H1 (cell line): Measurements from ENCODE around the gene TCHH. TPM values are rescaled to one million over a fixed set of nuclear protein-coding genes. Genes with fewer than 3 reads are reported as not detected.

ENCODE experiments used
- CTCF ChIA-PET: fragments of 300-600 bp; sonication (Branson Sonifier 250); formaldehyde crosslinking; loops from one replicate; lab custom pipeline; 2021; ENCODE audit not compliant: partially characterized antibody; lab: Charles Lee
- POLR2A ChIA-PET: fragments of 300-600 bp; sonication (Branson Sonifier 250); formaldehyde crosslinking; loops from one replicate; lab custom pipeline; 2021; ENCODE audit warnings: inconsistent platforms; ENCODE audit not compliant: partially characterized antibody; lab: Charles Lee
- DNase-seq, 2 experiments: peaks; one replicate each; pipeline versions ENCODE4 v3.0.0 to v3.0.0-alpha.2; 2010 to 2022; ENCODE audit warnings: low spot score in 2 of 2, low read depth in 1 of 2, mixed read lengths in 1 of 2
- FAIRE-seq: peaks from 2 replicates; lab custom pipeline; 2011; peaks lifted over from hg19 to GRCh38; lab: Jason Lieb, UNC
- H2AFZ ChIP-seq: 2 replicates; pipeline ENCODE4 v1.8.1; 2012; ENCODE audit warnings: low read length, inconsistent platforms
- H2AK5ac ChIP-seq: 2 replicates; pipeline ENCODE4 v1.6.1; 2013; ENCODE audit warnings: low read depth, low read length
- H2BK120ac ChIP-seq: replicated peaks from 2 replicates; pipeline ENCODE3; 2013; ENCODE audit warnings: low read depth, low read length, inconsistent platforms
- H2BK12ac ChIP-seq: 2 replicates; pipeline ENCODE4 v1.6.1; 2013; ENCODE audit warnings: low read depth, low read length
- H2BK15ac ChIP-seq: 2 replicates; pipeline ENCODE4 v1.6.1; 2013; ENCODE audit warnings: low read length
- H2BK20ac ChIP-seq: 2 replicates; pipeline ENCODE4 v1.6.1; 2013; ENCODE audit warnings: low read length
- H2BK5ac ChIP-seq: 2 replicates; pipeline ENCODE4 v1.6.1; 2013; ENCODE audit warnings: low read depth, low read length
- H3K14ac ChIP-seq: 2 replicates; pipeline ENCODE4 v1.6.1; 2013; ENCODE audit warnings: inconsistent platforms; ENCODE audit not compliant: insufficient read length
- H3K18ac ChIP-seq: 2 replicates; pipeline ENCODE4 v1.6.1; 2013; ENCODE audit warnings: low read length; ENCODE audit errors: extremely low read depth
- H3K23ac ChIP-seq: 2 replicates; pipeline ENCODE4 v1.6.1; 2013; ENCODE audit warnings: inconsistent platforms; ENCODE audit not compliant: insufficient read length
- H3K23me2 ChIP-seq: 2 replicates; pipeline ENCODE4 v1.6.1; 2013; ENCODE audit warnings: low read depth, low read length
- H3K27ac ChIP-seq: 2 replicates; pipeline ENCODE4 v1.6.1; 2011; ENCODE audit warnings: low read depth, low read length, inconsistent platforms
- H3K27me3 ChIP-seq, 4 experiments: replicated peaks in 1 of 4; 1 replicate in 1 of 4; 2 replicates in 3 of 4; pipeline versions ENCODE4 v1.6.1 to v1.8.1; 2011 to 2013; ENCODE audit warnings: low read length in 3 of 4, mild to moderate bottlenecking in 3 of 4, inconsistent platforms in 2 of 4, mixed read lengths in 2 of 4, moderate library complexity in 1 of 4; ENCODE audit not compliant: control insufficient read depth in 3 of 4, insufficient read depth in 3 of 4; ENCODE audit errors: extremely low read depth in 1 of 4
- H3K36me3 ChIP-seq, 4 experiments: 2 replicates each; pipeline versions ENCODE4 v1.6.1 to v1.8.1; 2011 to 2013; ENCODE audit warnings: mild to moderate bottlenecking in 4 of 4, low read length in 3 of 4, moderate library complexity in 2 of 4, control low read depth in 1 of 4, inconsistent platforms in 1 of 4; ENCODE audit not compliant: insufficient read depth in 4 of 4, control insufficient read depth in 2 of 4
- H3K4ac ChIP-seq: replicated peaks from 2 replicates; pipeline ENCODE3; 2013; ENCODE audit warnings: low read length, low read depth, mixed read lengths, inconsistent platforms; ENCODE audit not compliant: insufficient read length
- H3K4me1 ChIP-seq, 4 experiments: replicated peaks in 1 of 4; 1 replicate in 1 of 4; 2 replicates in 3 of 4; pipeline versions ENCODE4 v1.6.1 to v1.8.1; 2011 to 2013; ENCODE audit warnings: low read length in 3 of 4, inconsistent platforms in 2 of 4, mixed read lengths in 1 of 4; ENCODE audit not compliant: insufficient read depth in 4 of 4, control insufficient read depth in 3 of 4
- H3K4me2 ChIP-seq, 2 experiments: 2 replicates each; pipeline versions ENCODE4 v1.6.1 to v1.8.1; 2011 to 2013; ENCODE audit warnings: low read depth in 2 of 2, low read length in 2 of 2, control low read depth in 1 of 2, inconsistent platforms in 1 of 2, mild to moderate bottlenecking in 1 of 2; ENCODE audit not compliant: insufficient read depth in 1 of 2
- H3K4me3 ChIP-seq, 4 experiments: fragments of 200-600, 300-600 bp in 1 of 4; sonication (generic), shearing (Covaris generic), sonication (Bioruptor Twin) in 1 of 4; 2 replicates each; pipeline versions ENCODE4 v1.5.1 to v1.8.1; 2011 to 2016; ENCODE audit warnings: low read length in 4 of 4, low read depth in 3 of 4, control low read depth in 2 of 4, inconsistent platforms in 2 of 4, mild to moderate bottlenecking in 2 of 4, mixed read lengths in 1 of 4, moderate library complexity in 1 of 4; ENCODE audit not compliant: insufficient read depth in 2 of 4; ENCODE audit errors: extremely low read depth in 1 of 4
- H3K56ac ChIP-seq: replicated peaks from 2 replicates; pipeline ENCODE3; 2013; ENCODE audit warnings: low read depth, mild to moderate bottlenecking, mixed read lengths, low read length, inconsistent platforms; ENCODE audit not compliant: insufficient read length
- H3K79me1 ChIP-seq: 2 replicates; pipeline ENCODE4 v1.6.1; 2013; ENCODE audit warnings: low read depth, low read length, control low read depth
- H3K79me2 ChIP-seq, 2 experiments: 2 replicates each; pipeline versions ENCODE4 v1.6.1 to v1.8.1; 2012 to 2013; ENCODE audit warnings: low read length in 2 of 2, mild to moderate bottlenecking in 2 of 2, inconsistent platforms in 1 of 2; ENCODE audit not compliant: insufficient read depth in 2 of 2, control insufficient read depth in 1 of 2
- H3K9ac ChIP-seq, 4 experiments: replicated peaks in 1 of 4; 1 replicate in 1 of 4; 2 replicates in 3 of 4; pipeline versions ENCODE4 v1.6.1 to v1.8.1; 2011 to 2013; ENCODE audit warnings: low read depth in 3 of 4, low read length in 3 of 4, control low read depth in 2 of 4, mild to moderate bottlenecking in 2 of 4, moderate library complexity in 2 of 4, inconsistent platforms in 1 of 4; ENCODE audit errors: extremely low read depth in 1 of 4
- H3K9me3 ChIP-seq, 2 experiments: 2 replicates each; pipeline versions ENCODE4 v1.6.1 to v1.8.1; 2012 to 2013; ENCODE audit warnings: mild to moderate bottlenecking in 2 of 2, moderate library complexity in 2 of 2, control low read depth in 1 of 2, inconsistent platforms in 1 of 2, low read depth in 1 of 2, low read length in 1 of 2, mixed read lengths in 1 of 2; ENCODE audit not compliant: insufficient read depth in 2 of 2
- H4K20me1 ChIP-seq, 2 experiments: replicated peaks in 1 of 2; 2 replicates each; pipeline versions ENCODE3 to v1.8.1; 2011 to 2013; ENCODE audit warnings: inconsistent platforms in 2 of 2, low read length in 2 of 2, mild to moderate bottlenecking in 1 of 2; ENCODE audit not compliant: insufficient read depth in 2 of 2, control insufficient read depth in 1 of 2
- H4K5ac ChIP-seq: 2 replicates; pipeline ENCODE4 v1.6.1; 2013; ENCODE audit warnings: low read length, low read depth, mixed read lengths, inconsistent platforms; ENCODE audit not compliant: insufficient read length
- H4K8ac ChIP-seq: 2 replicates; pipeline ENCODE4 v1.8.0; 2013; ENCODE audit warnings: mild to moderate bottlenecking, moderate library complexity, low read length, inconsistent platforms; ENCODE audit not compliant: insufficient read depth; ENCODE audit errors: extremely low read depth
- H4K91ac ChIP-seq: replicated peaks from 2 replicates; pipeline ENCODE3; 2013; ENCODE audit warnings: low read length, mixed read lengths, inconsistent platforms; ENCODE audit not compliant: insufficient read length
- ASH2L ChIP-seq: fragments of 200-600, 300-600 bp; sonication (generic); IDR thresholded peaks from one replicate; pipeline ENCODE4 v1.7.1; 2017; ENCODE audit warnings: low read length
- ATF3 ChIP-seq: IDR thresholded peaks from 2 replicates; pipeline ENCODE4 v1.6.1; 2011; ENCODE audit warnings: low read depth, mild to moderate bottlenecking, low read length; ENCODE audit not compliant: insufficient read depth
- BRCA1 ChIP-seq: IDR thresholded peaks from 2 replicates; pipeline ENCODE4 v1.6.1; 2012; ENCODE audit warnings: low read depth, low read length, improper control_type of control experiment
- CHD1 ChIP-seq: IDR thresholded peaks from 2 replicates; pipeline ENCODE4 v1.6.1; 2012; ENCODE audit warnings: low read depth, low read length, improper control_type of control experiment
- CTCF ChIP-seq, 3 experiments: IDR thresholded peaks; 1 replicate in 2 of 3; 2 replicates in 1 of 3; pipeline versions ENCODE4 v1.5.1 to v1.6.1; 2011; ENCODE audit warnings: low read length in 3 of 3, mild to moderate bottlenecking in 3 of 3, inconsistent platforms in 2 of 3, low read depth in 1 of 3, moderate library complexity in 1 of 3; ENCODE audit not compliant: insufficient read depth in 1 of 3; ENCODE audit errors: control extremely low read depth in 1 of 3
- FOSL1 ChIP-seq: IDR thresholded peaks from 2 replicates; pipeline ENCODE4 v1.6.1; 2011; ENCODE audit warnings: mild to moderate bottlenecking, low read depth, low read length, moderate library complexity; ENCODE audit not compliant: insufficient read depth
- GABPA ChIP-seq: IDR thresholded peaks from 2 replicates; pipeline ENCODE4 v1.6.1; 2011; ENCODE audit warnings: mild to moderate bottlenecking, low read length, moderate library complexity, borderline replicate concordance; ENCODE audit not compliant: insufficient read depth
- GTF2F1 ChIP-seq: IDR thresholded peaks from 2 replicates; pipeline ENCODE4 v1.6.1; 2012; ENCODE audit warnings: low read depth, low read length, improper control_type of control experiment, borderline replicate concordance
- HDAC6 ChIP-seq: IDR thresholded peaks from one replicate; pipeline ENCODE4 v1.7.1; 2012; ENCODE audit warnings: low read depth, mild to moderate bottlenecking, inconsistent platforms, low read length, moderate library complexity
- PHF8 ChIP-seq: fragments of 200-600 bp; sonication (generic); conservative IDR thresholded peaks from 2 replicates; pipeline ENCODE4 v1.7.1; 2012; ENCODE audit warnings: low read depth, mild to moderate bottlenecking, inconsistent platforms, low read length, moderate library complexity
- POU5F1 ChIP-seq: IDR thresholded peaks from 2 replicates; pipeline ENCODE4 v1.6.1; 2011; ENCODE audit warnings: low read depth, mild to moderate bottlenecking, low read length, moderate library complexity
- TCF12 ChIP-seq: IDR thresholded peaks from 2 replicates; pipeline ENCODE4 v1.6.1; 2011; ENCODE audit warnings: low read depth, mild to moderate bottlenecking, low read length
- WGBS, 2 experiments: shearing (Covaris generic) in 1 of 2; methylation state at CpG; one replicate each; pipeline versions ENCODE4 v1.1.6 to v1.1.7; 2013 to 2015; ENCODE audit warnings: low lambda C conversion rate in 2 of 2, mixed read lengths in 2 of 2, inconsistent platforms in 1 of 2, low coverage in 1 of 2, missing lambda C conversion rate in 1 of 2; ENCODE audit not compliant: insufficient replicate concordance in 2 of 2, insufficient coverage in 1 of 2, insufficient read length in 1 of 2; ENCODE audit errors: extremely low coverage in 1 of 2, missing lambda C conversion rate in 1 of 2; 5-methylcytosine and 5-hydroxymethylcytosine counted together
- polyA plus RNA-seq, 7 experiments: library from polyadenylated mRNA; depleted of rRNA in 3 of 7; stranded (reverse) in 5 of 7; unstranded in 2 of 7; fragments of >200 nt in 5 of 7; fragments of 200-250 nt in 2 of 7; gene quantifications; 1 replicate in 5 of 7; 2 replicates in 1 of 7; 4 replicates in 1 of 7; pipeline versions ENCODE4 v1.2.1 to v1.2.3, GENCODE V29; 2011 to 2013; ENCODE audit warnings: missing spikeins in 2 of 7, mixed read lengths in 2 of 7
- total RNA-seq: library from RNA; stranded (reverse); fragmentation: NEBNext Ultra II Directional; extraction: Animal tissue kit (Norgen Biotek cat#: 25700); gene quantifications from 2 replicates; pipeline ENCODE4 v1.2.1, GENCODE V29; 2021

Gene TCHH
- total and polyA plus RNA-seq, 2 of the 8 experiments (the other 6 are each of a cell fraction or from before 2014, with no cell fraction given) = 0.02 to 0.07 TPM

GRCh38 chr1:152096931-152097330, 18.3 kb downstream of the TCHH start:
- FAIRE-seq (no peak), DNase-seq (no peak)
- Histone ChIP-seq H3K79me2 (no peaks in the 10 kb centered on the region), H3K23me2 (no peaks in the 10 kb centered on the region), H4K5ac (no peak overlapping the region), H3K4ac (no peak overlapping the region), H2BK5ac (no peak overlapping the region), H2BK20ac (no peak overlapping the region), H3K36me3 (no peaks in the 10 kb centered on the region), H4K91ac (no peak overlapping the region), H2AFZ (no peak overlapping the region), H3K18ac (no peak overlapping the region), H3K27ac (no peak overlapping the region), H2AK5ac (no peak overlapping the region), H3K14ac (no peak overlapping the region), H3K27me3 (no peaks in the 10 kb centered on the region; a peak in 1 of 7 replicates), H3K4me1 (no peaks in the 10 kb centered on the region), H3K79me1 (no peaks in the 10 kb centered on the region), H3K4me3 (no peak overlapping the region), H3K9me3 (peaks cover 0 to 19% of the 10 kb centered on the region in 2 experiments; a peak in 2 of 4 replicates), H3K56ac (no peak overlapping the region), H3K9ac (no peak overlapping the region), H2BK15ac (no peak overlapping the region), H4K20me1 (no peaks in the 10 kb centered on the region), H2BK120ac (no peak overlapping the region), H3K23ac (no peak overlapping the region), H3K4me2 (no peak overlapping the region), H2BK12ac (no peak overlapping the region), H4K8ac (no peak overlapping the region)
- CTCF ChIA-PET = no interaction called here
- WGBS, 2 experiments = 55% methylated on average over 3 of the region's 3 CpGs; no CpG with 5 or more reads in 1 of the 2 experiments
- POLR2A ChIA-PET = no interaction called here
- no peak for TF ChIP-seq GTF2F1
- TF ChIP-seq BRCA1 = no peak
- no peak for TF ChIP-seq FOSL1
- no peak for TF ChIP-seq CHD1
- no peak for TF ChIP-seq CTCF (IDR thresholded peaks at IDR 0.05; ENCODE audit: control extremely low read depth in 1 of 3, insufficient read depth in 1 of 3, low read depth in 1 of 3, low read length in 3 of 3)
- no peak for TF ChIP-seq ATF3
- no peak for TF ChIP-seq POU5F1
- TF ChIP-seq ASH2L = no peak
- no peak for TF ChIP-seq GABPA
- TF ChIP-seq HDAC6 = no peak
- TF ChIP-seq TCF12 = no peak
- TF ChIP-seq PHF8 = no peak
